HEK293 (cell line): ENCODE data around the gene TPRN.

Experiments
- CTCF ChIA-PET: fragments of 350-600 bp; formaldehyde crosslinking; extraction: SDS; loops from one replicate; lab custom pipeline; 2021; ENCODE audit warnings: antibody characterized with exemption; lab: Yijun Ruan, JAX
- POLR2A ChIA-PET: fragments of 300-600 bp; formaldehyde crosslinking; extraction: SDS; loops from one replicate; lab custom pipeline; 2020; ENCODE audit warnings: antibody characterized with exemption, inconsistent platforms; lab: Yijun Ruan, JAX
- H3K27ac ChIP-seq: fragments of 200-500 bp; sonication (Bioruptor generic); 2 replicates; pipeline ENCODE4 v1.5.1; 2014; ENCODE audit warnings: low read depth, low read length, control low read depth, inconsistent platforms; ENCODE audit errors: extremely low read depth
- H3K36me3 ChIP-seq, 2 experiments: fragments of 200-500 bp in 1 of 2; sonication (Bioruptor generic) in 1 of 2; 1 replicate in 1 of 2; 2 replicates in 1 of 2; pipeline ENCODE4 v1.5.1; 2014 to 2017; ENCODE audit warnings: inconsistent platforms in 2 of 2, low read length in 2 of 2; ENCODE audit not compliant: control insufficient read depth in 2 of 2, insufficient read depth in 1 of 2
- H3K4me1 ChIP-seq: fragments of 200-500 bp; sonication (Bioruptor generic); 2 replicates; pipeline ENCODE4 v1.5.1; 2014; ENCODE audit warnings: mild to moderate bottlenecking, low read length, inconsistent platforms; ENCODE audit not compliant: control insufficient read depth, insufficient read depth
- H3K4me3 ChIP-seq: 2 replicates; pipeline ENCODE4 v1.5.1; 2011; ENCODE audit warnings: low read depth, mild to moderate bottlenecking, control low read depth, low read length, moderate library complexity
- H3K9me3 ChIP-seq: fragments of 200-500 bp; sonication (Bioruptor generic); 2 replicates; pipeline ENCODE4 v1.5.1; 2014; ENCODE audit warnings: low read depth, low read length, inconsistent platforms; ENCODE audit not compliant: control insufficient read depth, insufficient read depth
- BCL11B ChIP-seq: fragments of 450-650 bp; formaldehyde crosslinking; IDR thresholded peaks from 2 replicates; pipeline ENCODE4 v1.5.1; 2016; ENCODE audit warnings: low read depth, missing biosample characterization, missing genetic modification characterization
- GLIS2 ChIP-seq: fragments of 450-650 bp; formaldehyde crosslinking; IDR thresholded peaks from 2 replicates; pipeline ENCODE4 v1.5.1; 2016; ENCODE audit warnings: missing biosample characterization, missing genetic modification characterization
- KLF8 ChIP-seq: fragments of 450-650 bp; formaldehyde crosslinking; IDR thresholded peaks from 2 replicates; pipeline ENCODE4 v1.5.1; 2016; ENCODE audit warnings: missing biosample characterization, missing genetic modification characterization
- PBX3 ChIP-seq: sonication (generic); formaldehyde crosslinking; IDR thresholded peaks from 2 replicates; pipeline ENCODE4 v1.8.1; 2022; ENCODE audit warnings: mild to moderate bottlenecking, moderate library complexity, missing genetic modification reagents
- REST ChIP-seq: fragments of 450-650 bp; formaldehyde crosslinking; IDR thresholded peaks from 2 replicates; pipeline ENCODE4 v1.5.1; 2016; ENCODE audit warnings: missing biosample characterization, missing genetic modification characterization
- SP2 ChIP-seq: fragments of 450-650 bp; formaldehyde crosslinking; IDR thresholded peaks from 2 replicates; pipeline ENCODE4 v1.5.1; 2016; ENCODE audit warnings: missing biosample characterization, missing genetic modification characterization
- SP3 ChIP-seq: fragments of 450-650 bp; formaldehyde crosslinking; IDR thresholded peaks from 2 replicates; pipeline ENCODE4 v1.5.1; 2016; ENCODE audit warnings: missing biosample characterization, missing genetic modification characterization
- ZBTB8A ChIP-seq: fragments of 450-650 bp; formaldehyde crosslinking; IDR thresholded peaks from 2 replicates; pipeline ENCODE4 v1.5.1; 2016; ENCODE audit warnings: missing biosample characterization, missing genetic modification characterization
- ZNF16 ChIP-seq: fragments of 450-650 bp; formaldehyde crosslinking; IDR thresholded peaks from 2 replicates; pipeline ENCODE4 v1.5.1; 2016; ENCODE audit warnings: low read depth, missing biosample characterization, missing genetic modification characterization
- ZNF169 ChIP-seq: fragments of 450-650 bp; formaldehyde crosslinking; IDR thresholded peaks from 2 replicates; pipeline ENCODE4 v1.5.1; 2016; ENCODE audit warnings: missing biosample characterization, missing genetic modification characterization
- ZNF24 ChIP-seq: fragments of 450-650 bp; formaldehyde crosslinking; IDR thresholded peaks from 2 replicates; pipeline ENCODE4 v1.5.1; 2016; ENCODE audit warnings: missing biosample characterization, missing genetic modification characterization
- ZNF335 ChIP-seq: fragments of 450-650 bp; formaldehyde crosslinking; conservative IDR thresholded peaks from 2 replicates; pipeline ENCODE4 v1.5.1; 2016; ENCODE audit warnings: missing biosample characterization, missing genetic modification characterization
- ZNF501 ChIP-seq: fragments of 450-650 bp; formaldehyde crosslinking; IDR thresholded peaks from 2 replicates; pipeline ENCODE4 v1.5.1; 2016; ENCODE audit warnings: missing biosample characterization, missing genetic modification characterization
- ZNF510 ChIP-seq: fragments of 450-650 bp; formaldehyde crosslinking; IDR thresholded peaks from 2 replicates; pipeline ENCODE4 v1.5.1; 2018; ENCODE audit warnings: mild to moderate bottlenecking, missing genetic modification characterization, missing biosample characterization; ENCODE audit not compliant: insufficient replicate concordance
- ZNF645 ChIP-seq: fragments of 450-650 bp; formaldehyde crosslinking; IDR thresholded peaks from 2 replicates; pipeline ENCODE4; 2016; ENCODE audit warnings: missing biosample characterization, missing genetic modification characterization
- ZNF677 ChIP-seq: fragments of 450-650 bp; IDR thresholded peaks from 2 replicates; pipeline ENCODE4 v1.5.0; 2018; ENCODE audit warnings: missing biosample characterization, mild to moderate bottlenecking, missing genetic modification characterization, moderate library complexity
- ZNF692 ChIP-seq: fragments of 450-650 bp; formaldehyde crosslinking; IDR thresholded peaks from 2 replicates; pipeline ENCODE4 v1.5.1; 2016; ENCODE audit warnings: missing biosample characterization, missing genetic modification characterization
- ZNF768 ChIP-seq: fragments of 450-650 bp; formaldehyde crosslinking; IDR thresholded peaks from 2 replicates; pipeline ENCODE4 v1.5.1; 2018; ENCODE audit warnings: missing biosample characterization, mild to moderate bottlenecking, missing genetic modification characterization

TPRN gene

GRCh38 chr9:137195525-137196220 is 4.9 kb downstream of the TPRN start (continued):
- TF ChIP-seq PBX3 (CRISPR knock-in tag) (no peak), ZNF768 (no peak), ZNF16 (tag by site-specific recombination) (no peak)

- ChIA-PET CTCF (interaction anchor here (0.6 to 1.9 kb wide), 10 partner anchors 12 to 166 kb away, joined by 3 to 10 read pairs (median 4); partner anchors contain the start of gene RNF224), POLR2A (interaction anchor here (0.6 to 3.1 kb wide), 9 partner anchors 15 to 65 kb away, joined by 3 to 18 read pairs (median 4); partner anchors contain the start of gene TUBB4B)
- Histone ChIP-seq H3K9me3 (no peaks in the 10 kb centered on the region), H3K36me3 (peaks cover 0 to 27% of the 10 kb centered on the region in 2 experiments; a peak in 1 of 3 replicates), H3K4me1 (peaks cover 6% of the 10 kb centered on the region; the same call in 1 of the 2 replicates), H3K4me3 (no peak overlapping the region), H3K27ac (no peak overlapping the region)
- TF ChIP-seq ZNF510 (tag by site-specific recombination) (no peak), ZNF335 (tag by site-specific recombination) (no peak), ZNF692 (tag by site-specific recombination) (peak; percentile 38; the same call in 1 of the 2 replicates), SP2 (tag by site-specific recombination) (peak; percentile 32; the same call in 1 of the 2 replicates), ZNF645 (tag by site-specific recombination) (no peak), ZNF169 (tag by site-specific recombination) (no peak), ZBTB8A (tag by site-specific recombination) (no peak), REST (tag by site-specific recombination) (no peak), GLIS2 (peak; percentile 8; the same call in 1 of the 2 replicates), ZNF677 (tag by site-specific recombination) (no peak), BCL11B (tag by site-specific recombination) (peak; percentile 14; the same call in 1 of the 2 replicates), KLF8 (peak; percentile 46; the same call in 1 of the 2 replicates), ZNF24 (tag by site-specific recombination) (no peak), SP3 (tag by site-specific recombination) (no peak; the same call in 1 of the 2 replicates), ZNF501 (no peak)
These were observed 5.6 kb downstream of the TPRN start for GRCh38 chr9:137194909-137195308.
